ENCODE results near the gene EFCAB9. TPM values are rescaled to one million over a fixed set of nuclear protein-coding genes. Genes with fewer than 3 reads are reported as not detected.

The EFCAB9 gene
- total RNA-seq, 1 experiment from 2014 or later, result not detected

DNA sequence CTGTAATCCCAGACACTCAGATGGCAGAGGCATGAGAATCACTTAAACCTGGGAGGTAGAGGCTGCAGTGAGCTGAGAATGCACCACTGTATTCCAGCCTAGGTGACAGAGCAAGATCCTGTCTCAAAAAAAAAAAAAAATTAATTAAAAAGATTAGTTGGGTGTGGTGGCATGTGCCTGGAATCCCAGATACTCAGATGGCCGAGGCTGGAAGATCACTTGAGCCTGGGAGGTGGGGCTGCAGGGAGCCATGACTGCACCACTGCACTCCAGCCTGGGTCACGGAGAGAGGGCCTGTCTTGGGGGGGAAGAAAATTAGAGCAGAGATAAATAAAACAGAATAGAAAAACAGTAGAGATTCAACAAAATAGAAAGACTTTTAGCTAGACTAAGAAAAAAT lies 54.7 kb downstream of the EFCAB9 start:
- Histone ChIP-seq H2BK120ac (ENCODE audit: low read depth, low read length, poor library complexity, severe bottlenecking) (no peak overlapping the region), H3T11ph (ENCODE audit: low read length) (no peak overlapping the region), H2BK15ac (ENCODE audit: low read depth, low read length) (no peak overlapping the region), H3K18ac (ENCODE audit: insufficient read length, low read depth, low read length) (no peak overlapping the region), H3K56ac (ENCODE audit: insufficient read length, low read depth, low read length) (no peak overlapping the region), H2BK5ac (ENCODE audit: insufficient read length, low read length) (no peak overlapping the region), H3K4me2 (ENCODE audit: insufficient read depth, insufficient read length, low read length) (no peak overlapping the region), H4K20me1 (ENCODE audit: control insufficient read depth, insufficient read depth, insufficient read length) (no peaks in the 10 kb centered on the region), H2AFZ (ENCODE audit: low read length) (no peak overlapping the region), H2BK20ac (ENCODE audit: low read depth, low read length, poor library complexity, severe bottlenecking) (no peak overlapping the region), H3K79me1 (ENCODE audit: insufficient read depth, low read depth, low read length, poor library complexity, severe bottlenecking) (peaks cover 3% of the 10 kb centered on the region), H4K91ac (ENCODE audit: insufficient read length, low read depth, low read length) (no peak overlapping the region), H3K23ac (ENCODE audit: insufficient read length, low read depth, low read length) (no peak overlapping the region), H3K4ac (ENCODE audit: low read depth, low read length) (no peak overlapping the region), H3K79me2 (ENCODE audit: insufficient read depth, low read length) (peaks cover 3% of the 10 kb centered on the region; the same call in 1 of the 2 replicates), H3K9ac (ENCODE audit: extremely low read depth, insufficient read length, low read length) (no peak overlapping the region), H3K14ac (ENCODE audit: insufficient read depth, low read length) (no peak overlapping the region), H2AK5ac (ENCODE audit: insufficient read length, low read length) (no peak overlapping the region), H3K4me1 (ENCODE audit: insufficient read depth, low read length) (no peaks in the 10 kb centered on the region), H3K23me2 (ENCODE audit: insufficient read length, low read depth, low read length, poor library complexity, severe bottlenecking) (no peaks in the 10 kb centered on the region), H2BK12ac (ENCODE audit: insufficient read length, low read depth, low read length) (no peak overlapping the region), H4K5ac (ENCODE audit: insufficient read length, low read depth, low read length) (no peak overlapping the region), H3K27me3 (ENCODE audit: insufficient read depth, low read length) (no peaks in the 10 kb centered on the region), H3K27ac (ENCODE audit: insufficient read length, low read depth, low read length) (no peak overlapping the region), H3K9me3 (ENCODE audit: control insufficient read depth, low read depth, low read length) (no peaks in the 10 kb centered on the region), H4K8ac (replicated peaks; ENCODE audit: insufficient read length, low read depth, low read length) (no peak overlapping the region)
- no CpG with 5 or more reads among the region's 2 CpGs for WGBS (ENCODE audit: extremely low coverage, insufficient read length, low lambda C conversion rate)
- Mint-ChIP-seq H3K9me3 (peaks cover 0 to 11% of the 10 kb centered on the region in 2 experiments; a peak in 2 of 5 replicates), H3K36me3 (ENCODE audit: insufficient read depth in 1 of 3, low read depth in 3 of 3) (peaks cover 14 to 32% (median 20%) of the 10 kb centered on the region in 3 experiments), H3K27me3 (ENCODE audit: low read depth) (no peaks in the 10 kb centered on the region), H3K4me1 (peaks cover 4 to 11% of the 10 kb centered on the region in 2 experiments; a peak in 3 of 4 replicates), H3K27ac (peak overlapping the region in 2 of 3 experiments; percentile 62 to 69; a peak in 2 of 7 replicates), H3K4me3 (no peak overlapping the region)
- no peak for DNase-seq
- TF ChIP-seq CTCF (conservative IDR thresholded peaks at IDR 0.05), result no peak

Measured in H9 (cell line).